SK-N-SH treated with all-trans-retinoic acid at 6 μM for 48 hours (cell line): ENCODE results near the gene ZBTB7B.

Experiments
- ARNTL ChIP-seq: fragments of 450-650 bp; formaldehyde crosslinking; IDR thresholded peaks from 2 replicates; pipeline ENCODE4 v1.5.0; 2020; ENCODE audit warnings: low read depth, mild to moderate bottlenecking, moderate library complexity, borderline replicate concordance
- OSR1 ChIP-seq: fragments of 250-450 bp; sonication (Bioruptor Pico); IDR thresholded peaks from 2 replicates; pipeline ENCODE4 v1.8.0; 2022; ENCODE audit warnings: moderate library complexity, mild to moderate bottlenecking, inconsistent platforms
- POU6F1 ChIP-seq: fragments of 250-450 bp; sonication (Bioruptor Pico); IDR thresholded peaks from 2 replicates; pipeline ENCODE4 v1.8.0; 2021; ENCODE audit warnings: low read depth, mild to moderate bottlenecking, moderate library complexity, borderline replicate concordance
- ZC3H10 ChIP-seq: fragments of 250-450 bp; sonication (Bioruptor Pico); IDR thresholded peaks from 2 replicates; pipeline ENCODE4 v1.5.1; 2021; ENCODE audit warnings: mild to moderate bottlenecking, moderate library complexity
- ZNF70 ChIP-seq: fragments of 450-650 bp; formaldehyde crosslinking; IDR thresholded peaks from 2 replicates; pipeline ENCODE4 v1.5.0; 2020; ENCODE audit warnings: mild to moderate bottlenecking, moderate library complexity

GRCh38 chr1:155014709-155015508 lies 12.3 kb downstream of the ZBTB7B start:
- no peak for TF ChIP-seq ARNTL
- no peak for TF ChIP-seq ZC3H10
- TF ChIP-seq ZNF70: no peak
- no peak for TF ChIP-seq POU6F1 (CRISPR knock-in tag)
- no peak for TF ChIP-seq OSR1 (CRISPR knock-in tag)
